Tibial nerve (tissue), 4 donors: ENCODE data around the gene NEU3. TPM values are rescaled to one million over a fixed set of nuclear protein-coding genes. Genes with fewer than 3 reads are reported as not detected.

Experiments used
- DNase-seq, 2 donors: peaks; one replicate each; pipeline ENCODE4 v3.0.0-alpha.2; 2019; ENCODE audit warnings: low spot score in 2 of 2
- H3K27ac ChIP-seq, 4 donors: fragments of 200-600 bp; sonication (generic) in 3 of 4; one replicate each; pipeline ENCODE4 v1.5.1; 2017 to 2019; ENCODE audit warnings: mild to moderate bottlenecking in 1 of 4
- H3K27me3 ChIP-seq, 2 donors: fragments of 200-600 bp; sonication (generic) in 1 of 2; one replicate each; pipeline versions ENCODE4 v1.5.1 to v1.6.0; 2017 to 2019
- H3K36me3 ChIP-seq, 3 donors: fragments of 200-600 bp; sonication (generic); one replicate each; pipeline ENCODE4 v1.5.1; 2018 to 2019
- H3K4me1 ChIP-seq, 4 donors: fragments of 200-600 bp; sonication (generic) in 3 of 4; one replicate each; pipeline ENCODE4 v1.5.1; 2017 to 2019
- H3K4me3 ChIP-seq, 4 donors: fragments of 200-600 bp; sonication (generic) in 3 of 4; one replicate each; pipeline ENCODE4 v1.5.1; 2017 to 2019; ENCODE audit warnings: mild to moderate bottlenecking in 1 of 4, moderate library complexity in 1 of 4
- H3K9me3 ChIP-seq, 4 donors: fragments of 200-600 bp; sonication (generic) in 3 of 4; one replicate each; pipeline ENCODE4 v1.5.1; 2017 to 2019
- EP300 ChIP-seq, 2 donors: sonication (generic); formaldehyde crosslinking; IDR thresholded peaks; one replicate each; pipeline ENCODE4 v1.6.1; 2017; ENCODE audit warnings: antibody characterized with exemption in 2 of 2, mild to moderate bottlenecking in 1 of 2
- POLR2A ChIP-seq, 2 donors: fragments of 450-650 bp; IDR thresholded peaks; one replicate each; pipeline ENCODE4 v1.6.1; 2017; ENCODE audit warnings: antibody characterized with exemption in 2 of 2, mild to moderate bottlenecking in 2 of 2, moderate library complexity in 2 of 2
- WGBS, 2 donors: methylation state at CpG; one replicate each; pipeline ENCODE4 v1.1.5; 2018; 5-methylcytosine and 5-hydroxymethylcytosine counted together
- total RNA-seq, 4 donors: library from RNA; depleted of rRNA; stranded (reverse); fragments of >200 nt; gene quantifications; one replicate each; pipeline ENCODE4 v1.1.0, GENCODE V29; 2016
- TF ChIP-seq, protein P1 (sequence below), 5 experiments: fragments of 200-600 bp in 3 of 5; fragments of 450-650 bp in 2 of 5; sonication (generic) in 3 of 5; IDR thresholded peaks; one replicate each; pipeline ENCODE4 v1.5.1; 2016 to 2019; ENCODE audit warnings: antibody characterized with exemption in 5 of 5, mild to moderate bottlenecking in 3 of 5, moderate library complexity in 2 of 5

NEU3 gene
- total RNA-seq, 4 donors from 2014 or later: 5.0 to 20.2 (median 12.7) TPM

DNA sequence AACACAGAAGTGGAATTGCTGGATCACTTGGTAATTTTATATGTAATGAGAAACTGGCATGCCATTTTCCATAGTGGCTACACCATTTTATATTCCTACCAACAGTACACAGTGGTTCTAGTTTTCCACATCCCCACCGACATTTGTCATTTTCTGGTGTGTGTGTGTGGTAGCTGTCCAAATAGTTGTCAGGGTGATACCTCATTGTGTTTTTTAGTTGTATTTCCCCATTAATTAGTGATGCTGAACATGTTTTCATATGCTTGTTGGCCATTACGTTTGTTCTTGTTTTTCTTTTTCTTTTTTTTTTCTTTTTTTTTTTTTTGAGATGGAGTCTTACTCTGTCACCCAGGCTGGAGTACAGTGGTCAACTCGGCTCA, 12.2 kb downstream of the NEU3 start:
- 86 to 90% methylated on average over 3 of the region's 3 CpGs for WGBS, 2 donors
- TF ChIP-seq POLR2A (IDR thresholded peaks at IDR 0.05): no peak
- TF ChIP-seq, protein P1, sequence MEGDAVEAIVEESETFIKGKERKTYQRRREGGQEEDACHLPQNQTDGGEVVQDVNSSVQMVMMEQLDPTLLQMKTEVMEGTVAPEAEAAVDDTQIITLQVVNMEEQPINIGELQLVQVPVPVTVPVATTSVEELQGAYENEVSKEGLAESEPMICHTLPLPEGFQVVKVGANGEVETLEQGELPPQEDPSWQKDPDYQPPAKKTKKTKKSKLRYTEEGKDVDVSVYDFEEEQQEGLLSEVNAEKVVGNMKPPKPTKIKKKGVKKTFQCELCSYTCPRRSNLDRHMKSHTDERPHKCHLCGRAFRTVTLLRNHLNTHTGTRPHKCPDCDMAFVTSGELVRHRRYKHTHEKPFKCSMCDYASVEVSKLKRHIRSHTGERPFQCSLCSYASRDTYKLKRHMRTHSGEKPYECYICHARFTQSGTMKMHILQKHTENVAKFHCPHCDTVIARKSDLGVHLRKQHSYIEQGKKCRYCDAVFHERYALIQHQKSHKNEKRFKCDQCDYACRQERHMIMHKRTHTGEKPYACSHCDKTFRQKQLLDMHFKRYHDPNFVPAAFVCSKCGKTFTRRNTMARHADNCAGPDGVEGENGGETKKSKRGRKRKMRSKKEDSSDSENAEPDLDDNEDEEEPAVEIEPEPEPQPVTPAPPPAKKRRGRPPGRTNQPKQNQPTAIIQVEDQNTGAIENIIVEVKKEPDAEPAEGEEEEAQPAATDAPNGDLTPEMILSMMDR (IDR thresholded peaks at IDR 0.05): no peak
- TF ChIP-seq EP300 (IDR thresholded peaks at IDR 0.05): no peak

DNA sequence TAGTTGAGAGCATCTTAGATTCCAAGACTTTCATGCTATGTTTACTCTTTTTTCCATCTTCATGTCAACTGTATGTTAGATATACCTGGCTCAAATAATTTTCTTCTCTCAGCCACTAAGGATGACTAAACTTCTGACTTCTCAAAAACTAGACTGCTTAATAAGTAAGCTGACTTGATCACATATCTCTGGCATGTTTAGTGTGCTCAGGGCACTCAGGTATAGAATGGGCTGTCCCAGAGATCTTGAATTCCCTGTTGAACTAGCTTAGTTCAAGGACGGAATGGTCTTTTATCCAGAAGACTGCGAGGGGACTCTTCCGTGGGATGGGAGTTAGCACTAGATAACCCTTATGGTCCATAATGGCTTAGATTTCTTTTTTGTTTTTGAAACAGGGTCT, 13.0 kb downstream of the NEU3 start:
- H3K27me3 ChIP-seq: no peaks in the 10 kb centered on the region
- no peaks in the 10 kb centered on the region for H3K4me1 ChIP-seq
- no peak overlapping the region for H3K4me3 ChIP-seq
- no peak overlapping the region for H3K27ac ChIP-seq
- no peaks in the 10 kb centered on the region for H3K9me3 ChIP-seq
- 93 to 96% methylated on average over 3 of the region's 3 CpGs for WGBS, 2 donors
- no peak for TF ChIP-seq POLR2A (IDR thresholded peaks at IDR 0.05)
- TF ChIP-seq, protein P1 (IDR thresholded peaks at IDR 0.05): no peak
- no peak for TF ChIP-seq EP300 (IDR thresholded peaks at IDR 0.05)
- peaks cover 0 to 22% (median 6%) of the 10 kb centered on the region in 3 donors for H3K36me3 ChIP-seq
- DNase-seq: no peak

More for the DNA sequence above, 12.2 kb downstream of the NEU3 start:
- H3K4me1 ChIP-seq: no peaks in the 10 kb centered on the region
- H3K27ac ChIP-seq: no peak overlapping the region
- H3K27me3 ChIP-seq: no peaks in the 10 kb centered on the region
- no peaks in the 10 kb centered on the region for H3K9me3 ChIP-seq
- peaks cover 0 to 22% (median 0%) of the 10 kb centered on the region in 3 donors for H3K36me3 ChIP-seq
- no peak overlapping the region for H3K4me3 ChIP-seq
- no peak for DNase-seq

DNA sequence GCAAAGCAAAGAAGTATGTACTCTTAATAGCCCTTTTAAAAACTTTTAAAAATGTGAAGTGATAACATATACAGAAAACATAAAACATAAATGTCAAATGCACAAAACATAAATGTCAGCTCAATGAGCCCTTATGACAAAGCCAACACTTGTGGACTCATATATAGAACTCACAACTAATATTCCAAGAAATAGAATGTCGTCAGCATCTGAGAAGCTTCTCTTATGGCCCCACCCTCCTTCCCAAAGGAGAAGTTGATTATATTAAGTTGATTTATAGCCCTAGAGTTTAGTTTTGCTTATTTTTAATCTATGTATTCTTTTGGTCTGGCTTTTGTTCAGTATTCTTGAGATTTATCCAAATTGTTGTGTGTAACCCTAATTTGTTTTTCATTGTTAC, 13.8 kb downstream of the NEU3 start:
- Histone ChIP-seq H3K4me1 (no peaks in the 10 kb centered on the region), H3K36me3 (peaks cover 0 to 25% (median 6%) of the 10 kb centered on the region in 3 donors), H3K9me3 (no peaks in the 10 kb centered on the region), H3K27ac (no peak overlapping the region), H3K4me3 (no peak overlapping the region), H3K27me3 (no peaks in the 10 kb centered on the region)
- no peak for DNase-seq
- WGBS, 2 donors: 86 to 96% methylated on average over 1 of the region's 1 CpG
- no peak for TF ChIP-seq EP300 (IDR thresholded peaks at IDR 0.05)
- TF ChIP-seq, protein P1 (IDR thresholded peaks at IDR 0.05): no peak
- no peak for TF ChIP-seq POLR2A (IDR thresholded peaks at IDR 0.05)

DNA sequence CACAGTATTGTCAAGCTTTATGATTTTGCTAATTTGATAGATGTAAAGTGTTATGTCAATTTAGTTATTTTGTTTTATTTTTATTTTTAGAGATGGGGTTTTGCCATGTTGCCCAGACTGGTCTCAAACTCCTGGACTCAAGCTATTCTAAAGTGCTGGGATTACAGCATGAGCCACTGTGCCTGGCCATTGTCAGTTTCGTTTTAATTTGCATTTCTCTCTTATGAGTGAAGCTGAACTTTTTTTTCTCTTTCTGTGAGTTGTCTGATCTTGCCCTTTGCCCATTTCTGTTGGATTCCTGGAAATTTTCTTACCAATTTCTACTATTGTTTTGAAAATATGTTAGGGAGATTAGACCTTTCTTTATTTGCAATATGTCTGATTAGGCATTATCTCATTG, 15.5 kb downstream of the NEU3 start:
- H3K36me3 ChIP-seq: peaks cover 0 to 42% (median 6%) of the 10 kb centered on the region in 3 donors
- TF ChIP-seq POLR2A (IDR thresholded peaks at IDR 0.05) (no peak), EP300 (IDR thresholded peaks at IDR 0.05) (no peak)
- TF ChIP-seq, protein P1 (IDR thresholded peaks at IDR 0.05): no peak
- no peak overlapping the region for H3K4me3 ChIP-seq
- H3K27me3 ChIP-seq: no peaks in the 10 kb centered on the region
- no peaks in the 10 kb centered on the region for H3K9me3 ChIP-seq
- WGBS, 2 donors: 76 to 79% methylated on average over 1 of the region's 1 CpG
- no peaks in the 10 kb centered on the region for H3K4me1 ChIP-seq
- no peak overlapping the region for H3K27ac ChIP-seq
- DNase-seq: no peak

DNA sequence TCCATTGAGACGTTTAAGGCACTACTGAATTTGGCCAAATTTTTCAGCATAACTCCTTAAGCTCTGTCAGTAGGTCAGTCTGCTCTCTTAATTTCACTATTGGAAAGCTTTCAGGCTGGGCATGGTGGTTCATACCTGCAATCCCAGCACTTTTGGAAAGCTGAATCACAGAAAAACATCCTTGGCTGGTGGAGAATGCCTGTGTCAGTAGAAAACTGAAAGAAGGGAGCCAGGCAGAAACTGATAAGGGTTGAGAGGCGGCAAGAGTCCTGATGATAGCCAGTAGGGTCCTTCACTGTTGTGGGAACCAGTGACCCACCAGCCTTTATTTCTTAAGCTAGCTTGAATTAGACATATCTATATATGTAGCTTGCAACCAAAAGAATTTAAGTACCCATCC, 22.6 kb downstream of the NEU3 start:
- Histone ChIP-seq H3K27ac (no peak overlapping the region), H3K4me3 (no peak overlapping the region), H3K9me3 (no peaks in the 10 kb centered on the region), H3K4me1 (no peaks in the 10 kb centered on the region), H3K36me3 (peaks cover 2 to 48% (median 2%) of the 10 kb centered on the region in 3 donors), H3K27me3 (no peaks in the 10 kb centered on the region)
- TF ChIP-seq, protein P1 (IDR thresholded peaks at IDR 0.05): no peak
- TF ChIP-seq POLR2A (IDR thresholded peaks at IDR 0.05) (no peak), EP300 (IDR thresholded peaks at IDR 0.05) (no peak)
- 81 to 83% methylated on average over 2 of the region's 2 CpGs for WGBS, 2 donors
- no peak for DNase-seq
